HepG2 (cell line): Measurements from ENCODE around the gene RDH8. TPM values are rescaled to one million over a fixed set of nuclear protein-coding genes. Genes with fewer than 3 reads are reported as not detected.

Experiments used
- ATAC-seq: fragments of 200-7000 bp; cut with Tn5 transposase; 3 replicates; pipeline ENCODE4 v1.9.1; 2020; ENCODE audit warnings: mild to moderate bottlenecking, moderate library complexity
- BruUV-seq: library from RNA; stranded (reverse); fragments of 400-500 nt; replicated peaks from 2 replicates; lab custom pipeline; 2021; lab: Mats Ljungman, UMichigan
- CTCF ChIA-PET: fragments of 300-600 bp; formaldehyde crosslinking; extraction: SDS; loops from one replicate; lab custom pipeline; 2021; ENCODE audit warnings: low total read pairs, inconsistent platforms, low intra/inter-chr PET ratio; lab: Yijun Ruan, JAX
- POLR2A ChIA-PET: fragments of 350-600 bp; sonication (Branson Sonifier 250); formaldehyde crosslinking; loops from one replicate; lab custom pipeline; 2020; ENCODE audit warnings: antibody characterized with exemption, inconsistent platforms; lab: Yijun Ruan, JAX
- DNase-seq: peaks from one replicate; pipeline ENCODE4 v3.0.0-alpha.2; 2015; ENCODE audit warnings: low spot score
- FAIRE-seq: peaks from 3 replicates; lab custom pipeline; 2011; peaks lifted over from hg19 to GRCh38; lab: Jason Lieb, UNC
- H2AFZ ChIP-seq: one replicate; pipeline ENCODE4 v1.6.1; 2011; ENCODE audit warnings: low read length, inconsistent platforms
- H3K27ac ChIP-seq: fragments of 300-600 bp; 3 replicates; pipeline ENCODE4 v1.8.0; 2011; ENCODE audit warnings: mixed run types, mild to moderate bottlenecking, mixed read lengths, low read length, inconsistent platforms; ENCODE audit not compliant: insufficient read depth; ENCODE audit errors: extremely low read length
- H3K27me3 ChIP-seq, 2 experiments: fragments of 200-600 bp in 1 of 2; 2 replicates in 1 of 2; 3 replicates in 1 of 2; pipeline versions ENCODE4 v1.6.0 to v1.8.0; 2011; ENCODE audit warnings: low read length in 2 of 2, mild to moderate bottlenecking in 2 of 2, moderate library complexity in 2 of 2, inconsistent platforms in 1 of 2; ENCODE audit not compliant: insufficient read depth in 2 of 2, control insufficient read depth in 1 of 2
- H3K36me3 ChIP-seq, 2 experiments: fragments of 200-600 bp in 1 of 2; replicated peaks in 1 of 2; 2 replicates in 1 of 2; 3 replicates in 1 of 2; pipeline versions ENCODE4 v1.5.1 to v1.8.0; 2011; ENCODE audit warnings: low read length in 2 of 2, inconsistent platforms in 1 of 2; ENCODE audit not compliant: insufficient read depth in 2 of 2, control insufficient read depth in 1 of 2
- H3K4me1 ChIP-seq: 2 replicates; pipeline ENCODE4 v1.5.1; 2012; ENCODE audit warnings: low read length, inconsistent platforms; ENCODE audit not compliant: insufficient read depth
- H3K4me2 ChIP-seq: 2 replicates; pipeline ENCODE4 v1.6.0; 2011; ENCODE audit warnings: low read depth, low read length, inconsistent platforms
- H3K4me3 ChIP-seq, 3 experiments: fragments of 200-600 bp in 1 of 3; sonication (generic), shearing (Covaris generic) in 1 of 3; replicated peaks in 1 of 3; 2 replicates each; pipeline ENCODE4 v1.5.1; 2011 to 2016; ENCODE audit warnings: low read length in 3 of 3, inconsistent platforms in 2 of 3, low read depth in 2 of 3, mild to moderate bottlenecking in 2 of 3, control low read depth in 1 of 3, mixed read lengths in 1 of 3; ENCODE audit not compliant: insufficient read depth in 1 of 3
- H3K79me2 ChIP-seq: one replicate; pipeline ENCODE4 v1.6.1; 2011; ENCODE audit warnings: low read length, inconsistent platforms; ENCODE audit not compliant: insufficient read depth
- H3K9ac ChIP-seq: 2 replicates; pipeline ENCODE4 v1.6.0; 2011; ENCODE audit warnings: mild to moderate bottlenecking, low read depth, low read length, inconsistent platforms; ENCODE audit not compliant: insufficient read depth
- H3K9me3 ChIP-seq: 2 replicates; pipeline ENCODE4 v1.5.1; 2012; ENCODE audit warnings: mild to moderate bottlenecking, low read length
- H4K20me1 ChIP-seq: 2 replicates; pipeline ENCODE4 v1.6.0; 2011; ENCODE audit warnings: inconsistent platforms, mild to moderate bottlenecking, low read length, moderate library complexity; ENCODE audit not compliant: insufficient read depth
- FLYWCH1 ChIP-seq: sonication (generic); formaldehyde crosslinking; IDR thresholded peaks from 2 replicates; pipeline ENCODE4 v1.8.1; 2023; ENCODE audit warnings: mild to moderate bottlenecking, missing genetic modification reagents
- HNRNPK ChIP-seq: fragments of 200-400 bp; formaldehyde crosslinking; IDR thresholded peaks from 2 replicates; pipeline ENCODE4 v1.6.1; 2018; ENCODE audit warnings: low read length, low read depth, moderate library complexity, mild to moderate bottlenecking; ENCODE audit not compliant: poor library complexity, severe bottlenecking
- NR3C1 ChIP-seq: sonication (generic); formaldehyde crosslinking; IDR thresholded peaks from 2 replicates; pipeline ENCODE4 v1.4.0; 2020; ENCODE audit warnings: missing genetic modification reagents
- PHF20 ChIP-seq: sonication (generic); formaldehyde crosslinking; IDR thresholded peaks from 2 replicates; pipeline ENCODE4 v1.5.0; 2020; ENCODE audit warnings: mild to moderate bottlenecking, missing genetic modification reagents
- SOX13 ChIP-seq, 3 experiments: fragments of 450-650 bp in 1 of 3; sonication (generic) in 1 of 3; formaldehyde crosslinking in 1 of 3; IDR thresholded peaks in 2 of 3; conservative IDR thresholded peaks in 1 of 3; 2 replicates each; pipeline versions ENCODE4 v1.5.0 to v1.6.1; 2016 to 2020; ENCODE audit warnings: antibody characterized with exemption in 1 of 3, mild to moderate bottlenecking in 1 of 3, missing compliant biosample characterization in 1 of 3, missing genetic modification reagents in 1 of 3, moderate library complexity in 1 of 3
- SRSF1 ChIP-seq: fragments of 200-400 bp; formaldehyde crosslinking; optimal IDR thresholded peaks from 2 replicates; pipeline ENCODE3; 2017; ENCODE audit warnings: mild to moderate bottlenecking, low read depth, low read length, moderate library complexity
- ZFP36 ChIP-seq: fragments of 150-350 bp; IDR thresholded peaks from 2 replicates; pipeline ENCODE4 v1.6.1; 2018; ENCODE audit warnings: borderline replicate concordance, low read length, low read depth; ENCODE audit not compliant: partially characterized antibody
- ZSCAN31 ChIP-seq: sonication (generic); formaldehyde crosslinking; IDR thresholded peaks from 2 replicates; pipeline ENCODE4 v1.5.0; 2020; ENCODE audit warnings: low read depth, mild to moderate bottlenecking, missing genetic modification reagents
- WGBS: methylation state at CpG from one replicate; pipeline ENCODE4 v1.1.6; 2017; ENCODE audit warnings: low lambda C conversion rate; 5-methylcytosine and 5-hydroxymethylcytosine counted together
- in situ Hi-C: cut with HindIII; loops from 2 replicates; pipeline ENCODE4 v1.10.0; 2017; ENCODE audit warnings: low pct_unique_long_range_greater_than_20kb; ENCODE audit not compliant: extremely low pct_ligation_motif_present
- intact Hi-C: fragments of 100-400 bp; cut with micrococcal nuclease; formaldehyde crosslinking; loops from one replicate; pipeline ENCODE4 v1.10.0; 2022; ENCODE audit not compliant: unreplicated experiment
- polyA plus RNA-seq, 8 experiments: library from polyadenylated mRNA; depleted of rRNA in 3 of 8; stranded (reverse) in 7 of 8; unstranded in 1 of 8; fragments of >200 nt; fragmentation: Illumina TruSeq in 4 of 8; extraction: Trizol in 4 of 8; gene quantifications; 2 replicates each; pipeline versions ENCODE4 v1.2.1 to v1.2.3, GENCODE V29; 2011 to 2016; ENCODE audit warnings: low read depth in 4 of 8, missing spikeins in 1 of 8, mixed read lengths in 1 of 8; ENCODE audit not compliant: insufficient read depth in 1 of 8
- total RNA-seq, 5 experiments: library from RNA; depleted of rRNA; stranded (reverse); fragments of >200 nt; fragmentation: Illumina TruSeq; extraction: Trizol; gene quantifications; 2 replicates each; pipeline ENCODE4 v1.2.3, GENCODE V29; 2016; ENCODE audit warnings: low read depth in 1 of 5
- TF ChIP-seq, protein P1 (sequence below): sonication (generic); formaldehyde crosslinking; IDR thresholded peaks from 2 replicates; pipeline ENCODE4 v1.4.0; 2020; ENCODE audit warnings: missing genetic modification reagents, borderline replicate concordance
- TF ChIP-seq, protein P2 (sequence below): sonication (generic); formaldehyde crosslinking; IDR thresholded peaks from 2 replicates; pipeline ENCODE4 v1.5.0; 2020; ENCODE audit warnings: mild to moderate bottlenecking, missing genetic modification reagents, moderate library complexity

Gene RDH8
- total and polyA plus RNA-seq, 2 of the 13 experiments (the other 11 are each of a cell fraction or from before 2014, with no cell fraction given) = not detected

DNA sequence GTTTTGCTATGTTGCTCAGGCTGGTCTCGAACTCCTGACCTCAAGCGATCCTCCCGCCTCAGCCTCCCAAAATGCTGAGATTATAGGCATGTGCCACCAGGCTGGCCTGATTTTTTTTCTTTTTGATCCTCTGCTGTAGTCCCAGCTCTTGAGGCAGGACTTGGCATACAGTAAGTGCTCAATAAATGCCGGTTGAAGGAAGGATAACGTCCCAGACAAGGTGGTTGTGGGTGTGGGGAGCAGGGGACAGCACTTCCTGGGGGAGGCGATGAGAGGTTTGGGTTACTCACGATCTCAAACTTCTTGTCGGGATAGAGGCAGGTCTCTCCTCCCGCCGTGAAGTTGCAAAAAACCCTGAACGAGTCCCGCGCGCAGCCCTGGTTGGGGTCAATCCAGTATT is 47.3 kb upstream of the RDH8 start (continued):
- TF ChIP-seq, protein P1, sequence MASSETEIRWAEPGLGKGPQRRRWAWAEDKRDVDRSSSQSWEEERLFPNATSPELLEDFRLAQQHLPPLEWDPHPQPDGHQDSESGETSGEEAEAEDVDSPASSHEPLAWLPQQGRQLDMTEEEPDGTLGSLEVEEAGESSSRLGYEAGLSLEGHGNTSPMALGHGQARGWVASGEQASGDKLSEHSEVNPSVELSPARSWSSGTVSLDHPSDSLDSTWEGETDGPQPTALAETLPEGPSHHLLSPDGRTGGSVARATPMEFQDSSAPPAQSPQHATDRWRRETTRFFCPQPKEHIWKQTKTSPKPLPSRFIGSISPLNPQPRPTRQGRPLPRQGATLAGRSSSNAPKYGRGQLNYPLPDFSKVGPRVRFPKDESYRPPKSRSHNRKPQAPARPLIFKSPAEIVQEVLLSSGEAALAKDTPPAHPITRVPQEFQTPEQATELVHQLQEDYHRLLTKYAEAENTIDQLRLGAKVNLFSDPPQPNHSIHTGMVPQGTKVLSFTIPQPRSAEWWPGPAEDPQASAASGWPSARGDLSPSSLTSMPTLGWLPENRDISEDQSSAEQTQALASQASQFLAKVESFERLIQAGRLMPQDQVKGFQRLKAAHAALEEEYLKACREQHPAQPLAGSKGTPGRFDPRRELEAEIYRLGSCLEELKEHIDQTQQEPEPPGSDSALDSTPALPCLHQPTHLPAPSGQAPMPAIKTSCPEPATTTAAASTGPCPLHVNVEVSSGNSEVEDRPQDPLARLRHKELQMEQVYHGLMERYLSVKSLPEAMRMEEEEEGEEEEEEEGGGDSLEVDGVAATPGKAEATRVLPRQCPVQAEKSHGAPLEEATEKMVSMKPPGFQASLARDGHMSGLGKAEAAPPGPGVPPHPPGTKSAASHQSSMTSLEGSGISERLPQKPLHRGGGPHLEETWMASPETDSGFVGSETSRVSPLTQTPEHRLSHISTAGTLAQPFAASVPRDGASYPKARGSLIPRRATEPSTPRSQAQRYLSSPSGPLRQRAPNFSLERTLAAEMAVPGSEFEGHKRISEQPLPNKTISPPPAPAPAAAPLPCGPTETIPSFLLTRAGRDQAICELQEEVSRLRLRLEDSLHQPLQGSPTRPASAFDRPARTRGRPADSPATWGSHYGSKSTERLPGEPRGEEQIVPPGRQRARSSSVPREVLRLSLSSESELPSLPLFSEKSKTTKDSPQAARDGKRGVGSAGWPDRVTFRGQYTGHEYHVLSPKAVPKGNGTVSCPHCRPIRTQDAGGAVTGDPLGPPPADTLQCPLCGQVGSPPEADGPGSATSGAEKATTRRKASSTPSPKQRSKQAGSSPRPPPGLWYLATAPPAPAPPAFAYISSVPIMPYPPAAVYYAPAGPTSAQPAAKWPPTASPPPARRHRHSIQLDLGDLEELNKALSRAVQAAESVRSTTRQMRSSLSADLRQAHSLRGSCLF (CRISPR knock-in tag) = no peak
- TF ChIP-seq SOX13 (IDR thresholded peaks at IDR 0.05) (no peak), SOX13 (CRISPR knock-in tag; conservative IDR thresholded peaks at IDR 0.05 in 1 of 2, IDR thresholded peaks at IDR 0.05 in 1 of 2) (no peak), FLYWCH1 (CRISPR knock-in tag) (no peak), SRSF1 (no peak), PHF20 (CRISPR knock-in tag) (no peak)

DNA sequence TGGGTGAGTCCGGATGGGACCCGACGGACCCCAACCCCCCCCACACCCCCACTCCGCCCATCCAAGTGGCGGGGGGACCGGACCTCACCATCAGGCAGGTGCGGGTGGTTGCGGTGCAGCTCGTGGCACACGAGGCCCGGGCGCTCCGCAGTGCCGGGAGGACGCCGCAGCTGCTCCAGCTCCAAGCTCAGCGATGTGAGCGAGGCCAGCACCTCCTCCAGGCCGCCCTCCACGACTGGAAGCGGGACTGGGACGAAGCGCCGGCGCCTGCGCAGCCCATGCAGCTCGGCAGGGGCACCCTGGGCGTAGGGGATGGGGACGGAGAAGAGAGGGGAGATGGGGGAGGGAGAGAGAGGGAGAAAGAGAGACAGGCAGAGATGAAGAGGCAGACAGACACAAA is 46.8 kb upstream of the RDH8 start:
- H3K4me3 ChIP-seq = no peak overlapping the region
- no peak for FAIRE-seq
- CTCF ChIA-PET = no interaction called here
- H3K27me3 ChIP-seq = peaks cover 2 to 17% of the 10 kb centered on the region in 2 experiments; a peak in 3 of 5 replicates
- H3K9me3 ChIP-seq = no peaks in the 10 kb centered on the region
- H3K36me3 ChIP-seq = no peaks in the 10 kb centered on the region
- no peaks in the 10 kb centered on the region for H3K79me2 ChIP-seq
- WGBS = 8% methylated on average over 15 of the region's 29 CpGs
- POLR2A ChIA-PET = no interaction called here
- no peak overlapping the region for H2AFZ ChIP-seq
- H3K4me2 ChIP-seq = no peak overlapping the region
- H3K9ac ChIP-seq = no peak overlapping the region
- DNase-seq = no peak
- in situ Hi-C loops = no loop called here
- peaks cover 3% of the 10 kb centered on the region; the same call in 1 of the 2 replicates for H4K20me1 ChIP-seq
- H3K27ac ChIP-seq = no peak overlapping the region
- ATAC-seq = no peak; the same call in 2 of the 3 replicates
- intact Hi-C loops = no loop called here
- no peak for TF ChIP-seq ZSCAN31 (CRISPR knock-in tag)
- TF ChIP-seq HNRNPK = peak; percentile 68
- TF ChIP-seq, protein P2, sequence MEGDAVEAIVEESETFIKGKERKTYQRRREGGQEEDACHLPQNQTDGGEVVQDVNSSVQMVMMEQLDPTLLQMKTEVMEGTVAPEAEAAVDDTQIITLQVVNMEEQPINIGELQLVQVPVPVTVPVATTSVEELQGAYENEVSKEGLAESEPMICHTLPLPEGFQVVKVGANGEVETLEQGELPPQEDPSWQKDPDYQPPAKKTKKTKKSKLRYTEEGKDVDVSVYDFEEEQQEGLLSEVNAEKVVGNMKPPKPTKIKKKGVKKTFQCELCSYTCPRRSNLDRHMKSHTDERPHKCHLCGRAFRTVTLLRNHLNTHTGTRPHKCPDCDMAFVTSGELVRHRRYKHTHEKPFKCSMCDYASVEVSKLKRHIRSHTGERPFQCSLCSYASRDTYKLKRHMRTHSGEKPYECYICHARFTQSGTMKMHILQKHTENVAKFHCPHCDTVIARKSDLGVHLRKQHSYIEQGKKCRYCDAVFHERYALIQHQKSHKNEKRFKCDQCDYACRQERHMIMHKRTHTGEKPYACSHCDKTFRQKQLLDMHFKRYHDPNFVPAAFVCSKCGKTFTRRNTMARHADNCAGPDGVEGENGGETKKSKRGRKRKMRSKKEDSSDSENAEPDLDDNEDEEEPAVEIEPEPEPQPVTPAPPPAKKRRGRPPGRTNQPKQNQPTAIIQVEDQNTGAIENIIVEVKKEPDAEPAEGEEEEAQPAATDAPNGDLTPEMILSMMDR = no peak
- peak; percentile 43 for TF ChIP-seq ZFP36
- TF ChIP-seq NR3C1 (CRISPR knock-in tag) = no peak
- H3K4me1 ChIP-seq = no peaks in the 10 kb centered on the region
- no TSS peak for BruUV-seq
